AG04449 (cell line): ENCODE measurements around the gene DOHH.

Source experiments
- CTCF ChIA-PET: fragments of 350-600 bp; formaldehyde crosslinking; extraction: SDS; loops from one replicate; lab custom pipeline; 2021; ENCODE audit warnings: antibody characterized with exemption; lab: Yijun Ruan, JAX
- POLR2A ChIA-PET: fragments of 400-600, 350-600 bp; formaldehyde crosslinking; extraction: SDS; loops from one replicate; lab custom pipeline; 2020; ENCODE audit warnings: antibody characterized with exemption, inconsistent platforms; lab: Yijun Ruan, JAX
- DNase-seq: peaks from one replicate; pipeline ENCODE4 v3.0.0-alpha.2; 2010; ENCODE audit warnings: low read depth, low spot score
- H3K4me3 ChIP-seq: 2 replicates; pipeline ENCODE4 v1.5.1; 2011; ENCODE audit warnings: low read depth, mild to moderate bottlenecking, control low read depth, low read length
- TF ChIP-seq, protein P1 (sequence below): IDR thresholded peaks from one replicate; pipeline ENCODE4 v1.5.1; 2011; ENCODE audit warnings: mild to moderate bottlenecking, moderate library complexity, low read length, control low read depth, inconsistent platforms; ENCODE audit not compliant: insufficient read depth; ENCODE audit errors: missing control alignments

DOHH gene

DNA sequence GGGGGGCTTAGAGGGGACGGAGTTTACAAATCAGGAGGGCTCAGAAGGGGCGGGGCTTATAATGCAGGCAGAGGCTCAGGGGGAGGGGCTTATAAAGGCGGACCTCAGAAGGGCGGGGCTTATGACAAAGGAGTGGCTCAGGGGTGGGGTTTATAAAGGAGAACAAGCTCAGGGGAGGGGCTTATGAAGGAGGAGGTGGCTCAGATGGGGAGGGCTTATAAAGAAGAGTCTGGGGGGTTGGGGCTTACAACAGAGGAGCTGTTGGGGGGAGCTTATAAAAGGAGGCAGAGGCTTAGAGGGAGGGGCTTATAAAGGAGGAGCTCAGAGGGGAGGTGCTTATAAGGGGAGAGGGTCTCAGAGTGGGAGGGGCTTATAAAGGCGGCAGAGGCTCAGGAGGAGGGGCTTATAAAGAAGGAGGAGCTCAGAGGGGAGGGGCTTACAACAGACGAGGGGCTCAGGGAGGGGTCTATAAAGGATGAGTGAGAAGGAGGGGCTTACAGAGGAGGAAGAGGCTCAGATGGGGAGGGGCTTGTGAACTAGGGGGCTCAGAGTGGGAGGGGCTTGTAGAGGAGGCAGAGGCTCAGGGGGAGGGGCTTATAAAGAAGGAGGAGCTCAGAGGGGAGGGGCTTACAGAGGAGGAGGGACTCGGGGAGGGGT, 21.2 kb downstream of the DOHH start:
- POLR2A ChIA-PET = interaction anchor here (0.7 kb wide), 1 partner anchor 63 kb away, joined by 4 read pairs; no protein-coding TSS in a partner anchor
- CTCF ChIA-PET = interaction anchor here (1.1 to 11.2 kb wide), 7 partner anchors 9 to 174 kb away, joined by 4 to 129 read pairs (median 5); no protein-coding TSS in a partner anchor
- no peak for DNase-seq
- no peak overlapping the region for H3K4me3 ChIP-seq
- TF ChIP-seq, protein P1, sequence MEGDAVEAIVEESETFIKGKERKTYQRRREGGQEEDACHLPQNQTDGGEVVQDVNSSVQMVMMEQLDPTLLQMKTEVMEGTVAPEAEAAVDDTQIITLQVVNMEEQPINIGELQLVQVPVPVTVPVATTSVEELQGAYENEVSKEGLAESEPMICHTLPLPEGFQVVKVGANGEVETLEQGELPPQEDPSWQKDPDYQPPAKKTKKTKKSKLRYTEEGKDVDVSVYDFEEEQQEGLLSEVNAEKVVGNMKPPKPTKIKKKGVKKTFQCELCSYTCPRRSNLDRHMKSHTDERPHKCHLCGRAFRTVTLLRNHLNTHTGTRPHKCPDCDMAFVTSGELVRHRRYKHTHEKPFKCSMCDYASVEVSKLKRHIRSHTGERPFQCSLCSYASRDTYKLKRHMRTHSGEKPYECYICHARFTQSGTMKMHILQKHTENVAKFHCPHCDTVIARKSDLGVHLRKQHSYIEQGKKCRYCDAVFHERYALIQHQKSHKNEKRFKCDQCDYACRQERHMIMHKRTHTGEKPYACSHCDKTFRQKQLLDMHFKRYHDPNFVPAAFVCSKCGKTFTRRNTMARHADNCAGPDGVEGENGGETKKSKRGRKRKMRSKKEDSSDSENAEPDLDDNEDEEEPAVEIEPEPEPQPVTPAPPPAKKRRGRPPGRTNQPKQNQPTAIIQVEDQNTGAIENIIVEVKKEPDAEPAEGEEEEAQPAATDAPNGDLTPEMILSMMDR = no peak

DNA sequence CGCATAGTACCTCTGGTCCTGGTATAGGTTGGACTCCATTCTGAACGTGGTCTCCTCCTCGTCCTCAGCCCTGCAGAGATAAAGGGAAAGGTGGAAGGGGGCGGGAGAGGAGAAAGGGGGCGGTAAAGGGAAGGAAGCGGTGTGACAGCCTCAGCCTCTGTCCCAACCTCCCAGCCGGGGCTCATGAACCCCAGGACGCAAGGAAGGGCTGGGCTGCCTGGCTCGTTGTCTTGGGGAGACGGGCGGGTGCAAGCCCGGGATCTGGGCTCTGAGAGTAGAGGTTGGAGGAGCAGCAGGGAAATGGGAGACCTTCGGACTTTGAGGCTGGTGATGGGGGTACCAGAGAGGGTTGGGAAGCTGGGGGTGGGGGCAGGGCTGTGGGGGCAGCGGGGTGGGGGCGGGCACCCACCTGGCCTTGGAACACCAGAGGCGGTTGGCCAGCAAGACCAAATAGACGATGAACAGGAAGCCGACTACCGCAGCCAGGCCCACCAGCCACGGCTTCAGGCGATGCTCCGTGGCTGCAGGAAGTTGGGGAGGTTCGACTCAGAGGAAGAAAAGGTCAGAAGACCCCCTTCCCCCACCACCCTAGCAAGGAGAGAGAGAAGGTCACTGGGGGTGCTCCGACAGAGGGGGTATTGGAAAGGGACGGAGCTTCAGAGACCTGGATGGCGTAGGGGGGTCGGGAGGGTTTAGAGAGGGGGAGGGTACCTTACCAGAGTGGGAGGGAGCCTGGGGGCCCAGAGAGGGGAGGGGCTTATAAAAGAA, 21.9 kb downstream of the DOHH start:
- DNase-seq = no peak
- POLR2A ChIA-PET = interaction anchor here (0.7 kb wide), 1 partner anchor 63 kb away, joined by 4 read pairs; no protein-coding TSS in a partner anchor
- no peak overlapping the region for H3K4me3 ChIP-seq
- CTCF ChIA-PET = interaction anchor here (1.0 to 11.2 kb wide), 8 partner anchors 8 to 523 kb away, joined by 3 to 129 read pairs (median 4); no protein-coding TSS in a partner anchor
- TF ChIP-seq, protein P1 = no peak

DNA sequence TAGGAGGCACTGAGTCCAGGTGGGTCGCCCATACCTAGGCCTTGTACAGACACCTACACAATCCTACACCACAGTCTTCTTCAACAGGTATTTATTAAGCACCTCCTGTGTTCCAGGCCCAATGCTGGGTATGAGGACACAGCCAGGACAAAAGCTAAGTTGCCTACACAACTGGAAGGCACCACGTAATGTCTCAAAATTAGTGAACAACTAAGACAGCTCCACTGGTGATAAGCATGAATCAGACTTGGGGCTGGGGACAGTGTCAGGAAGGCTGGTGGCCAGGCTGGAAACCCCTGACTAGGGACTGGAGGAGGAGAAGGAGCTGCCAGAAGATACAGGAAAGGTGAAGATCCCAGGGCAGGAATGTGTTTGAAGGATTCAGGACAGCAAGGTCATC, 22.5 kb downstream of the DOHH start:
- ChIA-PET CTCF (interaction anchor here (1.0 to 11.2 kb wide), 3 partner anchors 48 to 522 kb away, joined by 3 to 129 read pairs (median 4); no protein-coding TSS in a partner anchor), POLR2A (no interaction called here)
- DNase-seq = no peak
- H3K4me3 ChIP-seq = no peak overlapping the region
- TF ChIP-seq, protein P1 = no peak

DNA sequence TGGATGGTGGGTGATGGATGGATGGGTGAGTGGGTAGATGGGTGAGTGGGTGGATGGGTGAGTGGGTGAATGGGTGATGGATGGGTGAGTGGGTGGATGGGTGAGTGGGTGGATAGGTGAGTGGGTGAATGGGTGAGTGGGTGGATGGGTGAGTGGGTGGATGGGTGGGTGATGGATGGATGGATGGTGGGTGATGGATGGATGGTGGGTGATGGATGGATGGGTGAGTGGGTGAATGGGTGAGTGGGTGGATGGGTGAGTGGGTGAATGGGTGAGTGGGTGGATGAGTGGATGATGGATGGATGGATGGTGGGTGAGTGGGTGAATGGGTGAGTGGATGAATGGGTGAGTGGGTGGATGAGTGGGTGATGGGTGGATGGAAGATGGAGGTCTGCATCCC, 23.0 kb downstream of the DOHH start:
- POLR2A ChIA-PET = no interaction called here
- TF ChIP-seq, protein P1 = no peak
- no peak for DNase-seq
- CTCF ChIA-PET = interaction anchor here (1.0 to 11.2 kb wide), 2 partner anchors 173 to 522 kb away, joined by 3 to 129 read pairs; no protein-coding TSS in a partner anchor
- H3K4me3 ChIP-seq = no peak overlapping the region

DNA sequence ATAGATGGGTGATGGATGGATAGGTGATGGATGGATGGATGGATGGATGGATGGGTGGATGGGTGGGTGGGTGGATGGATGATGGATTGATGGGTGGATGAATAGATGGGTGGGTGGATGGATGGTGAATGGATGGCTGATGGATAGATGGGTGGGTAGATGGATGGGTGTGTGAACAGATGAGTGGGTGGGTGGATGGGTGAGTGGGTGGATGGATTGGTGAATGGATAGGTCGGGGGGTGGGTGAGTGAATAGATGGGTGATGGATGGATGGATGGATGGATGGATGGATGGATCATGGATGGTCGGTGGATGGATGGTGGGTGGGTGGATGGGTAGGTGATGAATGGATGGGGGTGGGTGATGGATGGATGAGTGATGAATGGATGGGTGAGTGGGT, 23.6 kb downstream of the DOHH start:
- POLR2A ChIA-PET = no interaction called here

More for the DNA sequence above, 23.6 kb downstream of the DOHH start:
- no peak for DNase-seq
- TF ChIP-seq, protein P1 = no peak
- CTCF ChIA-PET = interaction anchor here (1.0 kb wide), 1 partner anchor 151 kb away, joined by 3 read pairs; no protein-coding TSS in a partner anchor
- no peak overlapping the region for H3K4me3 ChIP-seq
